NOMO-1 treated with DMSO at 0.1 percent for 48 hours (cell line): Measurements from ENCODE around the gene APP.

ENCODE experiments used
- DNase-seq: peaks from one replicate; lab custom pipeline; 2025; ENCODE audit not compliant: unreplicated experiment; lab: John Stamatoyannopoulos, UW

The APP gene

GRCh38 chr21:25911730-25912401 is 258.7 kb downstream of the APP start:
- no peak for DNase-seq

GRCh38 chr21:25910809-25911208 is 259.8 kb downstream of the APP start:
- DNase-seq, result no peak

- DNase-seq, result no peak
Observed at GRCh38 chr21:25909341-25909740, 261.2 kb downstream of the APP start.

GRCh38 chr21:25908495-25908894 is 262.1 kb downstream of the APP start:
- DNase-seq, result no peak

GRCh38 chr21:25907573-25908275 is 262.8 kb downstream of the APP start:
- DNase-seq, result no peak

- DNase-seq, result no peak
Observed at GRCh38 chr21:25906587-25906986, 264.0 kb downstream of the APP start.

GRCh38 chr21:25905126-25905525 is 265.4 kb downstream of the APP start:
- DNase-seq, result no peak

- DNase-seq, result peak; percentile 29
Observed at GRCh38 chr21:25904044-25904695, 266.4 kb downstream of the APP start.

GRCh38 chr21:25903607-25904006 is 267.0 kb downstream of the APP start:
- peak; percentile 97 for DNase-seq

- DNase-seq, result no peak
Observed at GRCh38 chr21:25901330-25901979, 269.1 kb downstream of the APP start.

- no peak for DNase-seq
Observed at GRCh38 chr21:25898671-25899070, 271.9 kb downstream of the APP start.

- DNase-seq, result no peak
Observed at GRCh38 chr21:25897383-25897782, 273.2 kb downstream of the APP start.

GRCh38 chr21:25896501-25897056 is 274.0 kb downstream of the APP start:
- no peak for DNase-seq

GRCh38 chr21:25895565-25896205 is 274.9 kb downstream of the APP start:
- peak; percentile 69 for DNase-seq

GRCh38 chr21:25893191-25893590 is 277.4 kb downstream of the APP start:
- DNase-seq, result no peak

GRCh38 chr21:25891596-25891995 is 279.0 kb downstream of the APP start:
- no peak for DNase-seq

GRCh38 chr21:25890001-25890400 is 280.6 kb downstream of the APP start:
- no peak for DNase-seq

- no peak for DNase-seq
Observed at GRCh38 chr21:25888711-25889110, 281.9 kb downstream of the APP start.

- no peak for DNase-seq
Observed at GRCh38 chr21:25887646-25888306, 282.8 kb downstream of the APP start.

- no peak for DNase-seq
Observed at GRCh38 chr21:25887166-25887565, 283.4 kb downstream of the APP start.
